ENCODE measurements around the gene DIP2C. TPM values are rescaled to one million over a fixed set of nuclear protein-coding genes. Genes with fewer than 3 reads are reported as not detected.

DIP2C gene
- total and polyA plus RNA-seq, 2 donors from 2014 or later: 6.2 to 22.6 TPM

DNA sequence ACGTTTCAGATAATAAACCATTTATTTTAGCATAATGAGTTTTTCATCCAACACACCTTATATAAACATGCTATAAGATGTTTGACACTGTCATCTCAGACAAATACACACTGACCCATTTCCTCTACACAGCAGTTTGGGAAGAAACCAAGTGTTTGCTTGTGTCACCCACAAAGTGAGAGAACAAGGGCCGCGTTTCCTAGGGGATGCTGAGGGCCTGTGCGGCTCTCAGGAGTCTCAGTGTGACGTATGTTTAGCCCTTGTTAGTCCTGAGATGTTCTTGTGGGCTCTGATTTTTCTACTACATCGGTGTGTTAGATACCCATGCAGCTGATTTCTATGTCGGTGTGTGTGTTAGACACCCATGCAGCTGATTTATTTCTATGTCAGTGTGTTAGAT is 266.3 kb downstream of the DIP2C start:
- H3K9ac ChIP-seq (ENCODE audit: low read length in 3 of 3): no peak overlapping the region
- no peak overlapping the region for H3K4me3 ChIP-seq (ENCODE audit: low read length in 3 of 3)
- H3K36me3 ChIP-seq (ENCODE audit: control insufficient read depth in 2 of 3, insufficient read depth in 3 of 3, low read length in 3 of 3): peaks cover 2 to 19% (median 14%) of the 10 kb centered on the region in 3 donors
- TF ChIP-seq, protein P1, sequence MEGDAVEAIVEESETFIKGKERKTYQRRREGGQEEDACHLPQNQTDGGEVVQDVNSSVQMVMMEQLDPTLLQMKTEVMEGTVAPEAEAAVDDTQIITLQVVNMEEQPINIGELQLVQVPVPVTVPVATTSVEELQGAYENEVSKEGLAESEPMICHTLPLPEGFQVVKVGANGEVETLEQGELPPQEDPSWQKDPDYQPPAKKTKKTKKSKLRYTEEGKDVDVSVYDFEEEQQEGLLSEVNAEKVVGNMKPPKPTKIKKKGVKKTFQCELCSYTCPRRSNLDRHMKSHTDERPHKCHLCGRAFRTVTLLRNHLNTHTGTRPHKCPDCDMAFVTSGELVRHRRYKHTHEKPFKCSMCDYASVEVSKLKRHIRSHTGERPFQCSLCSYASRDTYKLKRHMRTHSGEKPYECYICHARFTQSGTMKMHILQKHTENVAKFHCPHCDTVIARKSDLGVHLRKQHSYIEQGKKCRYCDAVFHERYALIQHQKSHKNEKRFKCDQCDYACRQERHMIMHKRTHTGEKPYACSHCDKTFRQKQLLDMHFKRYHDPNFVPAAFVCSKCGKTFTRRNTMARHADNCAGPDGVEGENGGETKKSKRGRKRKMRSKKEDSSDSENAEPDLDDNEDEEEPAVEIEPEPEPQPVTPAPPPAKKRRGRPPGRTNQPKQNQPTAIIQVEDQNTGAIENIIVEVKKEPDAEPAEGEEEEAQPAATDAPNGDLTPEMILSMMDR (IDR thresholded peaks at IDR 0.05; ENCODE audit: borderline replicate concordance, extremely low read depth, insufficient read depth): no peak
- DNase-seq (no peak), FAIRE-seq (no peak)
- intact Hi-C loops (cut with DNase I): no loop called here
- no peaks in the 10 kb centered on the region for H3K9me3 ChIP-seq (ENCODE audit: control insufficient read depth in 2 of 3, insufficient read depth in 1 of 3, low read length in 3 of 3)
- H3K27me3 ChIP-seq (ENCODE audit: control insufficient read depth, insufficient read depth, low read length): no peaks in the 10 kb centered on the region
- H3K4me1 ChIP-seq (ENCODE audit: control insufficient read depth in 2 of 3, insufficient read depth in 2 of 3, low read depth in 1 of 3, low read length in 3 of 3): no peaks in the 10 kb centered on the region
- no peak overlapping the region for H3K27ac ChIP-seq (ENCODE audit: low read depth in 2 of 2, low read length in 2 of 2)

DNA sequence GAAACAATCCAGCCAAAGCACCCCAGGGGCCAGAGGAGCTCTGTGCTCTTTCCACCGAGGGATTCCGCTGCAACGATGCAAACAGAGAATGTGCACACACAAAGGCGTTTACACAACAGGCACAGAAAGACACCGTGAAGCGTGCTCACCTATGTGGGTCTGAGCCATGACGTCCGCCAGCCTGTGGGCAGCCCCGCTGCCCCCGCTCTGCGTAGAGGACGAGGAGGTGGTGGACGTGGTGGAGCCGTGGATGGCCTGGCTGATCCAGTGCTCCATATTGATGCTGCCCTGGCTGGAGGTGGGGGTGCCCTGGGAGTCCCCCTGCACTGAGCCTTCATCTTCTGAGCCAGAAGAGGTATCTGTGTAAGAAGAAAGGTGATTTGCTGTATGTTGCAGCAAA is 266.8 kb downstream of the DIP2C start:
- Histone ChIP-seq H3K9ac (ENCODE audit: low read length in 3 of 3) (no peak overlapping the region), H3K4me1 (ENCODE audit: control insufficient read depth in 2 of 3, insufficient read depth in 2 of 3, low read depth in 1 of 3, low read length in 3 of 3) (no peaks in the 10 kb centered on the region), H3K36me3 (ENCODE audit: control insufficient read depth in 2 of 3, insufficient read depth in 3 of 3, low read length in 3 of 3) (peaks cover 2 to 19% (median 14%) of the 10 kb centered on the region in 3 donors), H3K4me3 (ENCODE audit: low read length in 3 of 3) (no peak overlapping the region), H3K27ac (ENCODE audit: low read depth in 2 of 2, low read length in 2 of 2) (no peak overlapping the region), H3K9me3 (ENCODE audit: control insufficient read depth in 2 of 3, insufficient read depth in 1 of 3, low read length in 3 of 3) (no peaks in the 10 kb centered on the region), H3K27me3 (ENCODE audit: control insufficient read depth, insufficient read depth, low read length) (no peaks in the 10 kb centered on the region)
- intact Hi-C loops (cut with DNase I): no loop called here
- TF ChIP-seq, protein P1 (IDR thresholded peaks at IDR 0.05; ENCODE audit: borderline replicate concordance, extremely low read depth, insufficient read depth): no peak
- DNase-seq (no peak), FAIRE-seq (no peak)

DNA sequence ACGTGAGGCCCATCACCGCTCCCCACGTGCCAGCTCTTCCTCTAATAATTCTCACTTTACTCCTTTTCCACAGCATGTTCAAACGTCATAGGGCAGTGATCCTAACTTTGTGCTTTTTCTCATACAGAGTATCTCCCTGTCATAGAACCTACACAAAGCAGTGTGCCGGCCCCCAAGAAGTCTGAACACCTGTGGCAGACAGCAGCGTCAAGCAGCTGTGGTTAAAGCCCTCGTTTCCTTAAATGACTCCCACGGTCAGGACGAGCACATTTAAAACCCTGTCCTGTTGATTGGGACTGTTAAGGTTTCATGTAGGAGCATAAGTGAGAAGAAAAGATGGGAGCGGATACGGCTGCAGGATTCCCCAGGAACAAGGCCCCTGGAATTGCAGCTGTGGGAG is 267.2 kb downstream of the DIP2C start:
- TF ChIP-seq, protein P1 (IDR thresholded peaks at IDR 0.05; ENCODE audit: borderline replicate concordance, extremely low read depth, insufficient read depth): no peak
- Histone ChIP-seq H3K4me1 (ENCODE audit: control insufficient read depth in 2 of 3, insufficient read depth in 2 of 3, low read depth in 1 of 3, low read length in 3 of 3) (no peaks in the 10 kb centered on the region), H3K9me3 (ENCODE audit: control insufficient read depth in 2 of 3, insufficient read depth in 1 of 3, low read length in 3 of 3) (no peaks in the 10 kb centered on the region), H3K27me3 (ENCODE audit: control insufficient read depth, insufficient read depth, low read length) (no peaks in the 10 kb centered on the region), H3K4me3 (ENCODE audit: low read length in 3 of 3) (no peak overlapping the region), H3K27ac (ENCODE audit: low read depth in 2 of 2, low read length in 2 of 2) (no peak overlapping the region), H3K36me3 (ENCODE audit: control insufficient read depth in 2 of 3, insufficient read depth in 3 of 3, low read length in 3 of 3) (peaks cover 2 to 19% (median 15%) of the 10 kb centered on the region in 3 donors), H3K9ac (ENCODE audit: low read length in 3 of 3) (no peak overlapping the region)
- FAIRE-seq: no peak
- DNase-seq: peak in 3 of 5 donors; percentile 15 to 46 (median 28)
- intact Hi-C loops (cut with DNase I): no loop called here

DNA sequence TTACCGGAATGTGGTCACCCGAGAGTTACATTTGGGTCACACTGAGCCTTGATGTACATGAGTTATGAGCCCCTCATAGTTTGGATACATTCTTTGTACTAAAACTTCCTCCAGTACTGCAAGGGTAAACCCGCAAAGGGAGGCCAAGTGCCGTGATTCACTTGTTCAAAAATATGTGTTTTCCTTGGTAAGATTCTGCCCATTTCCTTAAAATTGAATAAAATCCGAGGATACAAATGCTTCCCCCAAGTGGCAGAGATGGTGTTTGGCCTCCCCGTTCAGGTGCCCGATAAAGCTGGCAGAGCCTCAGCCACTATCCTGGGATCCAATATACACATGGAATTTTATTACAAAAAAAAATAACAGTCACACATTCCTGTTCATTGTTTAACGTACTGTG is 268.3 kb downstream of the DIP2C start:
- Histone ChIP-seq H3K4me3 (ENCODE audit: low read length in 3 of 3) (no peak overlapping the region), H3K4me1 (ENCODE audit: control insufficient read depth in 2 of 3, insufficient read depth in 2 of 3, low read depth in 1 of 3, low read length in 3 of 3) (no peaks in the 10 kb centered on the region), H3K36me3 (ENCODE audit: control insufficient read depth in 2 of 3, insufficient read depth in 3 of 3, low read length in 3 of 3) (peaks cover 2 to 22% (median 16%) of the 10 kb centered on the region in 3 donors), H3K27me3 (ENCODE audit: control insufficient read depth, insufficient read depth, low read length) (no peaks in the 10 kb centered on the region), H3K27ac (ENCODE audit: low read depth in 2 of 2, low read length in 2 of 2) (no peak overlapping the region), H3K9ac (ENCODE audit: low read length in 3 of 3) (no peak overlapping the region), H3K9me3 (ENCODE audit: control insufficient read depth in 2 of 3, insufficient read depth in 1 of 3, low read length in 3 of 3) (no peaks in the 10 kb centered on the region)
- no peak for FAIRE-seq
- intact Hi-C loops (cut with DNase I): no loop called here
- TF ChIP-seq, protein P1 (IDR thresholded peaks at IDR 0.05; ENCODE audit: borderline replicate concordance, extremely low read depth, insufficient read depth): no peak
- DNase-seq: no peak

Measured in kidney (tissue), 14 donors.